COLO829 (cell line): ENCODE data around the gene CD2.

Source experiments
- DNase-seq: peaks from one replicate; pipeline ENCODE4 v3.0.0; 2012; ENCODE audit warnings: low spot score

CD2 gene

GRCh38 chr1:116760487-116760886, 6.3 kb downstream of the CD2 start:
- no peak for DNase-seq

GRCh38 chr1:116760996-116761665, 6.9 kb downstream of the CD2 start:
- DNase-seq: no peak

- no peak for DNase-seq
These were observed 8.1 kb downstream of the CD2 start for GRCh38 chr1:116762281-116762680.

GRCh38 chr1:116762781-116763115, 8.5 kb downstream of the CD2 start:
- DNase-seq: no peak

GRCh38 chr1:116763116-116763786, 9.0 kb downstream of the CD2 start:
- DNase-seq: no peak

GRCh38 chr1:116763787-116764465, 9.7 kb downstream of the CD2 start:
- peak; percentile 13 for DNase-seq

GRCh38 chr1:116764466-116764898, 10.3 kb downstream of the CD2 start:
- DNase-seq: no peak

GRCh38 chr1:116764906-116765862, 11.0 kb downstream of the CD2 start:
- DNase-seq: no peak

GRCh38 chr1:116765962-116766361, 11.7 kb downstream of the CD2 start:
- no peak for DNase-seq

GRCh38 chr1:116766616-116767469, 12.6 kb downstream of the CD2 start:
- no peak for DNase-seq

GRCh38 chr1:116767782-116768382, 13.7 kb downstream of the CD2 start:
- DNase-seq: no peak

- no peak for DNase-seq
These were observed 14.3 kb downstream of the CD2 start for GRCh38 chr1:116768416-116769103.

- no peak for DNase-seq
These were observed 14.8 kb downstream of the CD2 start for GRCh38 chr1:116769104-116769452.

- no peak for DNase-seq
These were observed 15.3 kb downstream of the CD2 start for GRCh38 chr1:116769561-116769977.

- DNase-seq: no peak
These were observed 15.8 kb downstream of the CD2 start for GRCh38 chr1:116769994-116770393.

- DNase-seq: no peak
These were observed 16.4 kb downstream of the CD2 start for GRCh38 chr1:116770625-116771024.

- DNase-seq: no peak
These were observed 17.9 kb downstream of the CD2 start for GRCh38 chr1:116771997-116772647.

- DNase-seq: no peak
These were observed 18.4 kb downstream of the CD2 start for GRCh38 chr1:116772648-116773045.

- DNase-seq: no peak
These were observed 21.0 kb downstream of the CD2 start for GRCh38 chr1:116775116-116775752.
